Lung microvascular endothelial cell (primary cell): Measurements from ENCODE around the gene HOXA5. TPM values are rescaled to one million over a fixed set of nuclear protein-coding genes. Genes with fewer than 3 reads are reported as not detected.
A peak's percentile ranks its signal among the peaks of the same experiment; 100 is the strongest.

Experiments used
- DNase-seq, 2 donors: peaks; one replicate each; pipeline versions ENCODE4 v3.0.0 to v3.0.0-alpha.2; 2010; ENCODE audit warnings: low read depth in 2 of 2
- total RNA-seq: library from RNA; depleted of rRNA; stranded (reverse); fragments of >200 nt; gene quantifications from 2 replicates; pipeline ENCODE4 v1.2.1, GENCODE V29; 2014

Gene HOXA5
- total RNA-seq, 1 donor from 2014 or later, result 5.8 TPM

- no peak for DNase-seq
Observed at GRCh38 chr7:27171637-27172314, 28.3 kb upstream of the HOXA5 start.

DNA sequence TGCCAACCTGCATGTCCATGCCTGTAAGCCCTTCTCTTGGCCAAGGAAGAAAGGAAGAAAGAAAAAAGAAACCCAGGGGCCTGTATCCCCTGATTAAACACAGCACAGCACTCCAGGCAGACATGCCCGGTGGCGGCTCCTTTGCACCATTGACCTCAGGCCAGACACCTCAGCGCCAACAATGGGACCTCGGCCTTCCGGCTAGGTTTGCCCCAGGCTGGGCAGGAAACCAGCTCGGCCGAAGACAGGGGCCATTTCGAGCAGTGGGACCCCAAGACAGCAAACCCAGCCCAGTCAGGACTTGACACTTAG lies 27.8 kb upstream of the HOXA5 start:
- DNase-seq, result no peak

- DNase-seq, result no peak
Observed at GRCh38 chr7:27170426-27171324, 27.2 kb upstream of the HOXA5 start.

DNA sequence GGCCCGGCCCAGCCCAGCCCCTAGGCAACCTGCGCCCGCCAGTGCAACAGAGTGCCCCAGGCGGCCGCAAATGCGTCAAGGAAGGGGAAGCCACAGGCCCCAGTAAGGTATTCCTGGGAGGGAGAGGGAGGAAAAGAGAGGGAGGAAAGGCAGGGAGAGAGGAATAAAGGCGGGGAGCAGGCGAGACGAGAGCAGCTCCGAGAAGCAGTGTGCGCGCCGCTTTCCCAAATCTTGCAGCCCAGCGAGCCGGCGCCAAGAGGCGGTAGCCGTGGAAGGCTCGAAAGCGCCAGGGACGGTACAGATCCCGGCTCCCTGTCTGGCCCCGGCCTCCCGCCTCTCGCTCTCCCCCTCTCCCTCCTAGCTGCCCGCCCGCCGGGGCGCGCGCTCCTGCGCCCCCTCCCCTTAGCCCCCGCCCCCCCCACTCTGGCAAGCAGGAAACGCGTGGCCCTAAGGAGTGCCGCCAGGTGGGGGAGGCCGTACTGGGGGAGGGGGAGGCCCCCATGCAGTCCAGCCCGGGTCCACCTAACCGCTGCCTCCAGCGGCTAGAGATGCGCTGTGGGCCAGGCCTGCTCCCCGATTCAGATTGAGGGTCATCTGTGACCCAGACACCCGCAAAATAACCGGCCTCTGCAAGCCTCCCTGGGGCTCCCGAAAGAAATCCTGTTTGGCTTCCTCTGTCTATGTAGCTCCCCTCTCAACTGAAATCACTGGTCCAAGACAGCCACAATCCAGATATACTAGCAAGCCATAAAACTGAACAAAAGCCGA lies 26.4 kb upstream of the HOXA5 start:
- no peak for DNase-seq

GRCh38 chr7:27168265-27168947 lies 24.9 kb upstream of the HOXA5 start:
- DNase-seq, result no peak

DNA sequence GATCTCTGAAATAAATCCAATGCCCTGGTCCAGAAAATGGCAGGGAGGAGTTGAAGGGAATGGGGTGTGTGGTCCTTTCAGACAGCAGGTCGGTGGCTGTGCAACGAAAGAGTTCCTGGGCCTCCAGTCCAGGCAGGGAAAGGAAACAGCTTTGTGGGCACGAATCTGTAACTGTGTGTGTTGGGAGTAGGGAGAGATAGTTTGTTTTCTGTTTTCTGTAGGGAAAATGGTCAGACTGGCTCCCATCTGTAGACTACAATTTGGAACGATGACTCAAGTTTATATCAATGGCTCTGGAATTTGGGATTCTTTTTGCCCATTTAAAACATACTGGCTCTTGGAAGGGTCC lies 24.4 kb upstream of the HOXA5 start:
- no peak for DNase-seq

- no peak for DNase-seq
Observed at GRCh38 chr7:27166531-27167505, 23.3 kb upstream of the HOXA5 start.

DNA sequence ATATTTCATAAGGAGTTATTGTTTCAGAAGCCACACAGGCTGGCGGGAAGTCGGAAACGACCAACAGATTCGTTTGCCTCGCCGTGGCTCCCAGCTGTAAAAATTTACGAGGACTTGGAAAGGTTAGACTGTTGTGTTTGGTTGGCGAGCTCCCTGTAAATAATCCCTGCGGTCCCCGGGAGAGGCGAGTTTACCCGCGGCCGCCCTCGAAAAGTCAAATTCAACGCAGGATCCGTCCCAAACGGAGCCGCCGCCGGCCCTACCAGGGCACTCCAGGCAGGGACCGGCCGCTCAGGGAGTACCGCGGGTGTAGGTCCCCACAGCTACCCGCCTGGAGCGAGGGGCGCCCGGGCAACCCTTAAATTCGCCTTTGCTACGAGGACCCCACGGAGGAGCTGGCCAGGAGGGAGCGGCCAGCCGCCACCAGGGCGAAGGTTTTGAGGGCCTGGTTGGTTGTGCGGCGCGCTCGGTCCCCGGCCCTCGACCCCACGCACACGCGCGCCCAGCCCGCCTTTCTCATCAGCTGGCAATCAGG lies 22.6 kb upstream of the HOXA5 start:
- no peak for DNase-seq

- peak; percentile 89 to 97 for DNase-seq
Observed at GRCh38 chr7:27165089-27165995, 21.9 kb upstream of the HOXA5 start, which contains the start of gene HOXA9. Gene HOXA9 (minus strand): TSS chr7:27165537. CDS start chr7:27165457, 80 bp downstream.

DNA sequence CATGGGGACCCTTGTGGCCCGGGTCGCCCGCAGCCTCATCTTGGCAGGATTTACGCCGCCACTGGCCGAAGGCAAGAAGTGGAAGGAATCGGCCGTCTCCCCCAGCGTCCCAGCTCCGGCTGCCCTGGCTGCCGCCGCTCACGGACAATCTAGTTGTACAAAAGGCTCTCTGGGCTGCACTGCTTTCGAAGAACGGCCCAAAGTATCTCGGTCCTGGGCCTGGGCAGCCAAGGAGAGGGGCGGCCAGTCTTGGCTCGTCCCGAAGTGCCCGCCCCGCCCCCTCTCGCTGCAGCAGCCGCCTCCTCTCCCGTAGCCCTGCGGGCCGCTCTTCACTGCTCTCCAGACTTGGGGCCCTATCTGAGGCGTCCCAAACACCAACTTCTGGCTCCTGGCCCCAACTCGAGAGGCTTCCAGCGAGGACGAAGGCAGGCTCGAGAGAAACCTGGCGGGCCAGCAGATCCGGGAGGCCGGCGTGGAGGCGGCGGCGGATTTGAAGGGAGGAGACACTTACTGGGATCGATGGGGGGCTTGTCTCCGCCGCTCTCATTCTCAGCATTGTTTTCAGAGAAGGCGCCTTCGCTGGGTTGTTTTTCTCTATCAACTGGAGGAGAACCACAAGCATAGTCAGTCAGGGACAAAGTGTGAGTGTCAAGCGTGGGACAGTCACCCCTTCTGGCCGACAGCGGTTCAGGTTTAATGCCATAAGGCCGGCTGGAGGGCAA lies 21.0 kb upstream of the HOXA5 start:
- no peak for DNase-seq

DNA sequence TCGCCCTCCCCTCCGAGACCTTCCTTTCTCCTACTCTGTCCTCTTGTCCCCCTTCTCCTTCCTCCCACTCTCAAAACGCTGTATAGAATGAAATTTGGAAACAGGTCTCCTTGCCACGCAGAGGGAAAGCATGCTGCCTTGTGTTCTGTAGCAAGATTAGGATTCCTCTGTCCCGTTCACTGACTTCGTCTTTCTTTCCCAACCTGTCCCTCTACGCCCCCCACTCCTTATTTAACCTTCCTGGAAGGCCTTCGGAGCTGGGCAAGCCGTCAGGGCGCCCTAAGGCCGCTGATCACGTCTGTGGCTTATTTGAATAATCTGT lies 20.5 kb upstream of the HOXA5 start:
- DNase-seq, result no peak

GRCh38 chr7:27163288-27164044 lies 20.0 kb upstream of the HOXA5 start:
- no peak for DNase-seq

- no peak for DNase-seq
Observed at GRCh38 chr7:27162561-27163287, 19.2 kb upstream of the HOXA5 start.

DNA sequence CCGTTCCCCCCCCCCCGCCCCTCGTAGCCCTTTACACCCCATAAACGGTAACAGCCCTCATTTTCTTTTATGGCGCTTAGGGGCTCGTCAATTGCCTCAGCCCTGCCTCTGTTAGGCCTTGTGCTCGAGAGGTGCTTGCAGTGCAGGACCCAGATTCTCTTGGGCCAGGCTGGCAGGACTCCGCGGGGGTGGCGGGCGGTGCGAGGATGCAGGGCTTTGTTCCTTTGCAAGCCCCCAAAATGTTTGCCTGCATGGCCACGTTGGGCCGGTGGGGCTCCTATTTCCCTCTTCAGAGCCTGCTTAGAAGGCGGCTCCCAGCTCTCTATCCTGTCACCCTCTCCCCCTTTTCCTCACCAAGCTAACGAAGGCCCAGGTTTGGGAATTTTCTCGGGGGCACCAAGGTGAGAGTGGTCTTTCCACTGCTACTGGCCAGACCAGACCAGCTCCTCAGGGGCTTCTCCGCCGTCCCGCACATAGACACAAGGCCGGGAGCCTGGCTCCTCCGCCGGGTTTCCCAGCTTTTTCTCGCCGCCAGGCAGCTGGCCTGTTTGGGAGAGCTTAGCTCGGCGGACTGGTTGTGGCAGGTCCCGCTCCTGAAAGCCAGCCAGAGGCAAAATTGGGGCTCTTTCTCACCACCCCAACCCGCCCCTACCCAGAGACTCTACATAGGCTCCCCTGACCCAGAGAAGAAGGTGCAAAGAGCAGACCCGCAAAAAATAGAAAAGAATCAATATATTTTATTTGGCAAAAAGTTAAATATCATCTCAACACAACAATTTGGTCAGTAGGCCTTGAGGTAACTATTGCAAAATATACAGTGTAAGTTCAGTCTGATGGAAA lies 18.5 kb upstream of the HOXA5 start:
- no peak for DNase-seq

DNA sequence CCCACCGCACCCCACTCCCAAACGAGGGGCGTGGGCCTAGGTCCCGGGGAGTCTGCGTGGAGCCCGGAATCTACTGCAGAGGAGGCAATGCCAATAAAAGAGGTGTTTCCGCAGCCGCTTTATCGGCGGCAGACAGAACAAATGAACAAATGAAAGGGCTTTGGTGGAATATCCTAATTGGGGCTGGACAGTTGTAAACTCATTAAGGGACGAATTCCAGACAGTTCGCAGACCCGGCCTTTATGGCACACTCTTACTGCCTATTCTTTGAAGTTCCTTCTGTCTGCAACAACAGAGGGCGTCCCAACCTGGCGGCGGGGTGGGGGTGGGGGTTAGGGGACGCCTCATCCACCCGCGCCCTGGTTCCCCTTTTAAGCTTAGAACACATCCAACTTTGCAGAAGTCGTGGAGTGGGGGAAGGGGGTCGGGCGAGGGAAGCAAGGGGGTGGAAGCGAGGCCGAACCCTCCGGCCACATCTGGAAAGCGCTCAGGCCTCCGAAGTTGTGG lies 17.8 kb upstream of the HOXA5 start:
- no peak for DNase-seq

DNA sequence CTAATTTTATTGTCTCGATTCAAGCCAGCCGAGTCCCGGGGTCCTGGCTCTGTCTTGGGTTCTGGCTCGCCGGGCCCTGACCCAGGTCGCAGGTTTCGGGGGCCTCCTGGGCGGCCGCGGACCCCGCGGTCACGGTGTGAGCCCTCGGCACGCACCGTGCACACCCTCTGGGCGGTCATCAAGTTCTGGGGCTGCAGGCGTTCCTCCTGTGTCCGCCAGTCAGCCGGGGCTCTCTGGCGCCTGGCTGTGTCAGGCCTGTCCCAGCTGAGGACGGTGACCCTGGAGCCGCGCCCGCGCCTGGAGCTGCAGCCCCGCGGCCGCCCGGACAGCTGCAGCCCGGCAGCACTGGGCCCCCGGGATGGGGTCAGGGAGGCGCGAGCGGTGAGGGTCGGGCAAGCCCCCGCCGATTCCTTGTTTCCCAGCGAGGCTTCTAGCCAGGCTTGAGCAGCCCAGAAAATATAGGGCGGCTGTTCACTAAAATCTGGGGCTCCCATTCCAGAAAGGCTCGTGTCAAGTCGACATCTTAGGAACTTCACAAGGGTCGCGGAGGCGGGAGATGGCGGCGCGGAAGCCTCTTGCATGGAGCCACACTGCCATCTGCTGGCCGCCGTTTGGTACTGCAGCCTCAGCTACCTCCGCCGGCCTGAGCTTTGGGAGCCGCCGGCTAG lies 17.2 kb upstream of the HOXA5 start:
- DNase-seq, result peak; percentile 90
